Stomach smooth muscle (tissue), 2 donors: ENCODE data around the gene GABRE.

Experiments
- H3K27ac ChIP-seq: one replicate; pipeline ENCODE4 v1.7.0; 2013; ENCODE audit warnings: mild to moderate bottlenecking, low read length, inconsistent platforms
- H3K27me3 ChIP-seq, 2 donors: one replicate each; pipeline ENCODE4 v1.7.0; 2013; ENCODE audit warnings: low read length in 2 of 2; ENCODE audit not compliant: insufficient read depth in 2 of 2, control insufficient read depth in 1 of 2
- H3K36me3 ChIP-seq, 2 donors: one replicate each; pipeline ENCODE4 v1.7.0; 2013; ENCODE audit warnings: low read length in 2 of 2; ENCODE audit not compliant: control insufficient read depth in 2 of 2, insufficient read depth in 2 of 2
- H3K4me1 ChIP-seq: one replicate; pipeline ENCODE4 v1.7.0; 2013; ENCODE audit warnings: low read length; ENCODE audit not compliant: control insufficient read depth, insufficient read depth
- H3K4me3 ChIP-seq, 2 donors: one replicate each; pipeline ENCODE4 v1.7.0; 2013; ENCODE audit warnings: low read length in 2 of 2
- H3K9ac ChIP-seq, 2 donors: one replicate each; pipeline ENCODE4 v1.7.0; 2013; ENCODE audit warnings: low read length in 2 of 2, mild to moderate bottlenecking in 1 of 2
- H3K9me3 ChIP-seq, 2 donors: one replicate each; pipeline ENCODE4 v1.7.0; 2013; ENCODE audit warnings: low read length in 2 of 2; ENCODE audit not compliant: control insufficient read depth in 2 of 2
- donor health status: healthy.
- donor health status: Pancreatic carcinoma.

GABRE gene, protein sequence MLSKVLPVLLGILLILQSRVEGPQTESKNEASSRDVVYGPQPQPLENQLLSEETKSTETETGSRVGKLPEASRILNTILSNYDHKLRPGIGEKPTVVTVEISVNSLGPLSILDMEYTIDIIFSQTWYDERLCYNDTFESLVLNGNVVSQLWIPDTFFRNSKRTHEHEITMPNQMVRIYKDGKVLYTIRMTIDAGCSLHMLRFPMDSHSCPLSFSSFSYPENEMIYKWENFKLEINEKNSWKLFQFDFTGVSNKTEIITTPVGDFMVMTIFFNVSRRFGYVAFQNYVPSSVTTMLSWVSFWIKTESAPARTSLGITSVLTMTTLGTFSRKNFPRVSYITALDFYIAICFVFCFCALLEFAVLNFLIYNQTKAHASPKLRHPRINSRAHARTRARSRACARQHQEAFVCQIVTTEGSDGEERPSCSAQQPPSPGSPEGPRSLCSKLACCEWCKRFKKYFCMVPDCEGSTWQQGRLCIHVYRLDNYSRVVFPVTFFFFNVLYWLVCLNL

GRCh38 chrX:151974336-151975227 lies at the start of gene GABRE:
GABRE (minus strand) TSS chrX:151974676; CDS start chrX:151974625, 51 bp downstream.
- H3K4me3 ChIP-seq, result peak within 1 kb of the TSS; percentile 35 to 68
- peaks cover 0 to 2% of the 10 kb centered on the region in 2 donors for H3K27me3 ChIP-seq
- peak within 1 kb of the TSS; percentile 37 for H3K27ac ChIP-seq
- H3K9ac ChIP-seq, result no peak within 1 kb of the TSS
- no peaks in the 10 kb centered on the region for H3K36me3 ChIP-seq
- peaks cover 13% of the 10 kb centered on the region for H3K4me1 ChIP-seq
- H3K9me3 ChIP-seq, result peaks cover 0 to 2% of the 10 kb centered on the region in 2 donors

GRCh38 chrX:152020888-152021287 lies 46.4 kb upstream of the GABRE start:
- no peak overlapping the region for H3K4me3 ChIP-seq
- no peaks in the 10 kb centered on the region for H3K4me1 ChIP-seq
- H3K9me3 ChIP-seq, result no peaks in the 10 kb centered on the region
- H3K27me3 ChIP-seq, result no peaks in the 10 kb centered on the region
- no peak overlapping the region for H3K9ac ChIP-seq
- H3K27ac ChIP-seq, result no peak overlapping the region
- no peaks in the 10 kb centered on the region for H3K36me3 ChIP-seq

GRCh38 chrX:151999813-152000212 lies 25.3 kb upstream of the GABRE start:
- no peak overlapping the region for H3K9ac ChIP-seq
- no peaks in the 10 kb centered on the region for H3K9me3 ChIP-seq
- no peaks in the 10 kb centered on the region for H3K36me3 ChIP-seq
- H3K4me3 ChIP-seq, result no peak overlapping the region
- no peak overlapping the region for H3K27ac ChIP-seq
- no peaks in the 10 kb centered on the region for H3K27me3 ChIP-seq
- no peaks in the 10 kb centered on the region for H3K4me1 ChIP-seq

DNA sequence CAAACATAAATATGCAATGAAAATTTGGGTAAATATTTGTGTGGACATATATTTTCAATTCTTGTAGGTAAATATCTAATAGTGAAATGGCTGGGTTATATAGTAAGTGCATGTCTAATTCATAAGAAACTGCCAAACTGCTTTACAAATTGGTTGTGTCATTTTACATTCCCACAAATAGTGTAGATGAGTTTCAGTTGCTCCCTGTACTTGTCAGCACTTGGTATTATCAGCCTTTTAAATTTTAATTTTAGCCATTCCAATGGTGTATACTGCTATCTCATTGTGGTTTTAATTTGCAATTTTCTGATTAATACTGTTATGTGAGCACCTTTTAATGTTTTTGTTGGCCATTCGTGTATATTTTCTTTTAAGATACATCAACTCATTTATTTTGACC lies 23.1 kb upstream of the GABRE start:
- no peaks in the 10 kb centered on the region for H3K4me1 ChIP-seq
- H3K9me3 ChIP-seq, result no peaks in the 10 kb centered on the region
- no peaks in the 10 kb centered on the region for H3K36me3 ChIP-seq
- H3K4me3 ChIP-seq, result no peak overlapping the region
- H3K27ac ChIP-seq, result no peak overlapping the region
- no peaks in the 10 kb centered on the region for H3K27me3 ChIP-seq
- H3K9ac ChIP-seq, result no peak overlapping the region

DNA sequence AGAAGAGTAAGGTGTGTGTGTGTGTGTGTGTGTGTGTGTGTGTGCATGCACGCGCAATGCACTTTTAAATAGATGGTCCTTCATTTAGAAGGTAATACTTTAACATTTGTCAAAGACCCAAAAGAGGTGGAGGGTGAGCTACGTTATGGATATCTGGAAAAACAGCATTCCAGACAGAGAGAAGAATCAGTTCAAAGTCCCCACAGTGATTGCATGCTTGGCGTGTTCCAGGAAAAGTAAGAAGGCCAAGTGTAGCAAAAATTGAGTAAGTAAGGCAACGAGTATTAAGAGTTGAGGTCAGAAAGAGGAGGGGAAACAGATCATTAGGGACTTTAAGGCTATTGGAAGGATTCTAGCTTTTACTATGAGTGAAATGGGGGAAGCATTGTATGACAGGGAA lies 21.9 kb upstream of the GABRE start:
- Histone ChIP-seq H3K4me3 (no peak overlapping the region), H3K27ac (no peak overlapping the region)

GRCh38 chrX:151994476-151994875 lies 20.0 kb upstream of the GABRE start:
- no peaks in the 10 kb centered on the region for H3K36me3 ChIP-seq
- no peak overlapping the region for H3K4me3 ChIP-seq
- no peaks in the 10 kb centered on the region for H3K4me1 ChIP-seq
- no peaks in the 10 kb centered on the region for H3K27me3 ChIP-seq
- no peak overlapping the region for H3K27ac ChIP-seq
- H3K9ac ChIP-seq, result no peak overlapping the region
- no peaks in the 10 kb centered on the region for H3K9me3 ChIP-seq

More for the DNA sequence above, 21.9 kb upstream of the GABRE start:
- no peak overlapping the region for H3K9ac ChIP-seq
- no peaks in the 10 kb centered on the region for H3K27me3 ChIP-seq
- H3K4me1 ChIP-seq, result no peaks in the 10 kb centered on the region
- no peaks in the 10 kb centered on the region for H3K9me3 ChIP-seq
- no peaks in the 10 kb centered on the region for H3K36me3 ChIP-seq

GRCh38 chrX:151988706-151989299 lies 14.3 kb upstream of the GABRE start:
- Histone ChIP-seq H3K9me3 (no peaks in the 10 kb centered on the region), H3K36me3 (no peaks in the 10 kb centered on the region), H3K4me1 (no peaks in the 10 kb centered on the region), H3K27ac (no peak overlapping the region), H3K4me3 (no peak overlapping the region), H3K27me3 (no peaks in the 10 kb centered on the region), H3K9ac (no peak overlapping the region)

GRCh38 chrX:151987108-151987507 lies 12.6 kb upstream of the GABRE start:
- H3K4me3 ChIP-seq, result no peak overlapping the region
- H3K9me3 ChIP-seq, result no peaks in the 10 kb centered on the region
- H3K36me3 ChIP-seq, result no peaks in the 10 kb centered on the region
- no peak overlapping the region for H3K27ac ChIP-seq
- H3K9ac ChIP-seq, result no peak overlapping the region
- no peaks in the 10 kb centered on the region for H3K27me3 ChIP-seq
- H3K4me1 ChIP-seq, result no peaks in the 10 kb centered on the region

GRCh38 chrX:151985955-151986354 lies 11.5 kb upstream of the GABRE start:
- no peaks in the 10 kb centered on the region for H3K4me1 ChIP-seq
- no peak overlapping the region for H3K9ac ChIP-seq
- H3K9me3 ChIP-seq, result no peaks in the 10 kb centered on the region
- no peak overlapping the region for H3K27ac ChIP-seq
- no peaks in the 10 kb centered on the region for H3K36me3 ChIP-seq
- no peaks in the 10 kb centered on the region for H3K27me3 ChIP-seq
- no peak overlapping the region for H3K4me3 ChIP-seq

- Histone ChIP-seq H3K9ac (no peak overlapping the region), H3K27me3 (no peaks in the 10 kb centered on the region), H3K36me3 (no peaks in the 10 kb centered on the region), H3K27ac (no peak overlapping the region), H3K4me3 (no peak overlapping the region), H3K9me3 (no peaks in the 10 kb centered on the region), H3K4me1 (no peaks in the 10 kb centered on the region)
Observed at GRCh38 chrX:151985531-151985930, 11.1 kb upstream of the GABRE start.
